Right cardiac atrium (tissue), 5 donors: ENCODE data around the gene TMEM198. TPM values are rescaled to one million over a fixed set of nuclear protein-coding genes. Genes with fewer than 3 reads are reported as not detected.

Source experiments
- ATAC-seq, 2 donors: fragments of 200-7000 bp; cut with Tn5 transposase; one replicate each; pipeline versions ENCODE4 v1.8.0 to v1.9.1; 2020; ENCODE audit warnings: moderate library complexity in 2 of 2, mild to moderate bottlenecking in 1 of 2
- DNase-seq, 3 donors: peaks; one replicate each; pipeline ENCODE4 v3.0.0-alpha.2; 2020
- H3K27ac ChIP-seq: one replicate; pipeline ENCODE4 v1.5.1; 2013; ENCODE audit warnings: mild to moderate bottlenecking, low read length, control low read depth, moderate library complexity
- H3K27me3 ChIP-seq: one replicate; pipeline ENCODE4 v1.6.1; 2013; ENCODE audit not compliant: control insufficient read depth, insufficient read depth
- H3K4me1 ChIP-seq: one replicate; pipeline ENCODE4 v1.6.1; 2013; ENCODE audit warnings: low read length; ENCODE audit not compliant: control insufficient read depth, insufficient read depth
- H3K4me3 ChIP-seq: one replicate; pipeline ENCODE4 v1.5.1; 2013; ENCODE audit warnings: low read length, control low read depth
- H3K9me3 ChIP-seq: one replicate; pipeline ENCODE4 v1.6.1; 2013; ENCODE audit warnings: low read length; ENCODE audit not compliant: control insufficient read depth
- WGBS: extraction: QIAGEN DNeasy Blood & Tissue Kit; methylation state at CpG from one replicate; pipeline ENCODE4 v1.1.7; 2013; 5-methylcytosine and 5-hydroxymethylcytosine counted together
- intact Hi-C, 4 donors: fragments of 100-400 bp; cut with DNase I; formaldehyde crosslinking; loops; one replicate each; pipeline versions ENCODE4 v1.11.0 to v1.14.0; 2022 to 2023
- polyA plus RNA-seq: library from polyadenylated mRNA; stranded (reverse); fragments of 200-250 nt; gene quantifications from one replicate; pipeline ENCODE4 v1.2.3, GENCODE V29; 2013
- total RNA-seq, 4 donors: library from RNA; stranded (reverse); fragmentation: NEBNext Ultra II Directional; extraction: Animal tissue kit (Norgen Biotek cat#: 25700); gene quantifications; one replicate each; pipeline ENCODE4 v1.2.1, GENCODE V29; 2021
- donor health status: healthy with polysubstance abuse.
- donor health status: DM: no; HTN: yes; CAD: no.
- donor health status: DM: no; HTN: no; CAD: no.
- donor health status: DM: no; HTN: yes; CAD: no; lungs with severe emphysema.
- donor health status: DM: yes; HTN: yes; CAD: no.

Gene TMEM198
- total and polyA plus RNA-seq, 5 donors = 1.8 to 3.4 (median 3.2) TPM

- WGBS = 64% methylated on average over 1 of the region's 1 CpG
- Histone ChIP-seq H3K9me3 (no peaks in the 10 kb centered on the region), H3K4me3 (peak overlapping the region; percentile 87), H3K27ac (no peak overlapping the region), H3K4me1 (no peaks in the 10 kb centered on the region), H3K27me3 (no peaks in the 10 kb centered on the region)
- intact Hi-C loops = no loop called here
- DNase-seq (no peak), ATAC-seq (no peak)
These were observed 44.3 kb upstream of the TMEM198 start for GRCh38 chr2:219499555-219499954.

GRCh38 chr2:219500135-219500534, 43.7 kb upstream of the TMEM198 start:
- peak in 2 of 3 donors; percentile 6 to 7 for DNase-seq
- Histone ChIP-seq H3K4me3 (no peak overlapping the region), H3K4me1 (no peaks in the 10 kb centered on the region), H3K27ac (no peak overlapping the region), H3K27me3 (no peaks in the 10 kb centered on the region), H3K9me3 (no peaks in the 10 kb centered on the region)
- intact Hi-C loops = no loop called here
- 84% methylated on average over 2 of the region's 2 CpGs for WGBS
- no peak for ATAC-seq

GRCh38 chr2:219501849-219502248, 42.0 kb upstream of the TMEM198 start:
- 69% methylated on average over 14 of the region's 14 CpGs for WGBS
- H3K9me3 ChIP-seq = no peaks in the 10 kb centered on the region
- ATAC-seq = no peak
- intact Hi-C loops = no loop called here
- H3K27ac ChIP-seq = no peak overlapping the region
- DNase-seq = peak in 2 of 3 donors; percentile 36 to 59
- H3K4me1 ChIP-seq = no peaks in the 10 kb centered on the region
- H3K4me3 ChIP-seq = no peak overlapping the region
- H3K27me3 ChIP-seq = no peaks in the 10 kb centered on the region

GRCh38 chr2:219502618-219503017, 41.2 kb upstream of the TMEM198 start:
- DNase-seq (peak in 1 of 3 donors; percentile 0), ATAC-seq (no peak)
- no peak overlapping the region for H3K27ac ChIP-seq
- intact Hi-C loops = no loop called here
- no peaks in the 10 kb centered on the region for H3K4me1 ChIP-seq
- no peak overlapping the region for H3K4me3 ChIP-seq
- no peaks in the 10 kb centered on the region for H3K9me3 ChIP-seq
- no peaks in the 10 kb centered on the region for H3K27me3 ChIP-seq

GRCh38 chr2:219505585-219505984, 38.2 kb upstream of the TMEM198 start:
- intact Hi-C loops = no loop called here
- no peak overlapping the region for H3K27ac ChIP-seq
- 86% methylated on average over 9 of the region's 9 CpGs for WGBS
- no peaks in the 10 kb centered on the region for H3K27me3 ChIP-seq
- no peak for ATAC-seq
- no peaks in the 10 kb centered on the region for H3K9me3 ChIP-seq
- peaks cover 3% of the 10 kb centered on the region for H3K4me1 ChIP-seq
- DNase-seq = peak in 1 of 3 donors; percentile 33
- no peak overlapping the region for H3K4me3 ChIP-seq

GRCh38 chr2:219506153-219506801, 37.6 kb upstream of the TMEM198 start:
- DNase-seq = peak in 1 of 3 donors; percentile 39
- intact Hi-C loops = no loop called here
- WGBS = 81% methylated on average over 23 of the region's 23 CpGs
- no peak overlapping the region for H3K27ac ChIP-seq
- H3K4me3 ChIP-seq = no peak overlapping the region
- H3K4me1 ChIP-seq = peaks cover 3% of the 10 kb centered on the region
- H3K27me3 ChIP-seq = no peaks in the 10 kb centered on the region
- ATAC-seq = no peak
- no peaks in the 10 kb centered on the region for H3K9me3 ChIP-seq

DNA sequence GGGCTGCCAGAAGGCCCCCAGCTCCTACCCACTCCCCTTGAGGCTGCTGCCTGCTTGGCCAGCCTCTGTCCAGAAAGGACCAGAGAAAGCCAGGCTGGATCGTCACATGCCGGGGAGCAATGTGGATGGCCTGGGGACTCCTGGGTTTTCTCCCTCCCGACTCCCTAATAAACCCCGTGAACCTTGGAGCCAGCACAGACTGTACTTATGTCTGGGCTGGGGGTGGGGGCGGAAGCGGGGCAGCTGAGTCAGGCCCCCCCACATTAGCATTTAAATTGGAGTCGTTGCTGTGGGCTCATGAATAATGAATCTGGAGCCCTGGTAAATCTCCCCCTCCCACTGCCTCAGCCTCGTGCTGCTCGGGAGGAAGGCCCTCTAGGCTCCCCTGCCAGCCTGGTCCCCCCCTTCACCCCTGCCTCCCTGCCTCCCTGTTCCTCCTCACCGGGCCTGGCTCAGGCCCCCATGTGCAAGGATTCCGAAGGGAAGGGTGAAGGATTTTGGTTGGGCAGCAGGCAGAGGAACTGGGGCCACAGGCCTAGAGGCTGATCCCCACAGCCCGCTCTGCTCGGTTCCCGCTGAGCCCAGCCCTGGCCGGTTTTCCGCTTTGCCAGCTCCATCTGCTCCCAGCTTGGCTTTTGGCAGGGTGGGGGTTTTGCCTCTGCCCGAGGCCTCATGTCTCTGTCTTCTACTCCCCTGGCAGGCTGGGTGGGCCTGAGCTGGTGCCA, 36.9 kb upstream of the TMEM198 start:
- DNase-seq (peak in 1 of 3 donors; percentile 42), ATAC-seq (no peak)
- WGBS = 72% methylated on average over 17 of the region's 17 CpGs
- Histone ChIP-seq H3K9me3 (no peaks in the 10 kb centered on the region), H3K4me3 (no peak overlapping the region), H3K4me1 (peaks cover 3% of the 10 kb centered on the region), H3K27me3 (no peaks in the 10 kb centered on the region), H3K27ac (no peak overlapping the region)
- intact Hi-C loops = no loop called here

- Histone ChIP-seq H3K4me3 (no peak overlapping the region), H3K4me1 (peaks cover 3% of the 10 kb centered on the region), H3K27ac (no peak overlapping the region), H3K9me3 (no peaks in the 10 kb centered on the region), H3K27me3 (no peaks in the 10 kb centered on the region)
- intact Hi-C loops = no loop called here
- WGBS = 38% methylated on average over 8 of the region's 8 CpGs
- no peak for ATAC-seq
- DNase-seq = peak in 1 of 3 donors; percentile 52
These were observed 36.0 kb upstream of the TMEM198 start for GRCh38 chr2:219507581-219508443.

- Histone ChIP-seq H3K9me3 (no peaks in the 10 kb centered on the region), H3K4me1 (peaks cover 3% of the 10 kb centered on the region), H3K27me3 (no peaks in the 10 kb centered on the region), H3K27ac (no peak overlapping the region), H3K4me3 (no peak overlapping the region)
- intact Hi-C loops = no loop called here
- ATAC-seq (no peak), DNase-seq (no peak)
- WGBS = 53% methylated on average over 4 of the region's 4 CpGs
These were observed 35.4 kb upstream of the TMEM198 start for GRCh38 chr2:219508444-219508734.

DNA sequence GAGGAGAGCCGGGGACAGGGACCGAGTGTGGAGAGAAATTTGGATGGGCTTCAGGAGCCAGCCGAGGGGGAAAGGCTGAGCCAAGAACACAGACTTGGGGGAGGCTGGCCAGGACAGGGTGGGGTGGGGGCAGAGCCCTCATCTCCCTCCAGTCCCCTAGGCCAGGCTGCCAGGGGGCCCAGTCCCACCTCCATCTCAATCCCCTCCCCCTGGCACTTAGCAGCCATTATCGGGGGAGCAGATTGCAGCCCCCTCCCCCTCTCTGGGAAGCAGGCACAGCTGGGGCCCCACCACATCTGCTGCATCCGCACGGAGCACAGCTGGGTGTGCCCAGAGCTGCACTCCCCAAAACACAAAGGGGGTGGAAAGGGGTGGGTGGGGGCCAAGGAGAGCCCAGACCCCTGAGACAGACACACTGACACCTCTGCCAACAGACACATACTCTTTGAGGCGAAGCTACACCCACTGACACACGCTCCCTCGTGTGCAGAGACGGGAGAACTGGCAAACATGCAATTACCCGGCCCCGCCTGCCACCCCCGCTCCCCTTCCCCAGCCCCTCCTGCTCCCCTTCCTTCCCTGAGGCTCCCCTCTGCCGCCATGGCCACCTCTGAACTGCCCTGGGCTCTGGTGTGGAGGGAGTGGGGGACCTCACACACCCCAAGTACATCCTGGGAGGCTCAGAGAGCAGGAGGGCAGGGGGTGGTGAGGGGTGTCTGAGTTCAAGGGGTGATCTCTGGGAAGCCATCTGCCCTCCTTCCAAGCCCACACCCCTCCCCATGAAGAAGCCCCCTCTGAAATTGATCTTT, 34.7 kb upstream of the TMEM198 start:
- Histone ChIP-seq H3K27me3 (no peaks in the 10 kb centered on the region), H3K4me3 (no peak overlapping the region), H3K27ac (no peak overlapping the region), H3K4me1 (peaks cover 3% of the 10 kb centered on the region), H3K9me3 (no peaks in the 10 kb centered on the region)
- ATAC-seq (peak; percentile 12 to 27), DNase-seq (peak in 1 of 3 donors; percentile 57)
- WGBS = 4% methylated on average over 14 of the region's 14 CpGs
- intact Hi-C loops = no loop called here
